ENCODE data around the gene PRDM11. TPM values are rescaled to one million over a fixed set of nuclear protein-coding genes. Genes with fewer than 3 reads are reported as not detected.

The PRDM11 gene
- total RNA-seq, 4 donors from 2014 or later = 26.4 to 57.2 (median 29.6) TPM

GRCh38 chr11:45227836-45228235 is 81.4 kb downstream of the PRDM11 start:
- Histone ChIP-seq H3K27ac (no peak overlapping the region), H3K4me1 (no peaks in the 10 kb centered on the region), H3K27me3 (no peaks in the 10 kb centered on the region), H3K36me3 (peaks cover 0 to 64% of the 10 kb centered on the region in 2 donors), H3K4me3 (no peak overlapping the region), H3K9me3 (no peaks in the 10 kb centered on the region)
- TF ChIP-seq EP300 (IDR thresholded peaks at IDR 0.05) (no peak), POLR2A (IDR thresholded peaks at IDR 0.05) (no peak), POLR2AphosphoS5 (IDR thresholded peaks at IDR 0.05) (no peak), CTCF (IDR thresholded peaks at IDR 0.05) (no peak)
- ATAC-seq = no peak
- WGBS, 2 donors (ENCODE audit: low coverage in 1 of 2) = 94 to 100% methylated on average over 3 to 7 of the region's 19 CpGs

GRCh38 chr11:45229401-45230020 is 83.1 kb downstream of the PRDM11 start:
- TF ChIP-seq POLR2A (IDR thresholded peaks at IDR 0.05) (no peak), POLR2AphosphoS5 (IDR thresholded peaks at IDR 0.05) (no peak), CTCF (IDR thresholded peaks at IDR 0.05) (no peak), EP300 (IDR thresholded peaks at IDR 0.05) (no peak)
- Histone ChIP-seq H3K27me3 (no peaks in the 10 kb centered on the region), H3K4me1 (no peaks in the 10 kb centered on the region), H3K36me3 (peaks cover 0 to 47% of the 10 kb centered on the region in 2 donors), H3K27ac (no peak overlapping the region), H3K4me3 (no peak overlapping the region), H3K9me3 (no peaks in the 10 kb centered on the region)
- 85 to 86% methylated on average over 5 of the region's 5 CpGs for WGBS, 2 donors (ENCODE audit: low coverage in 1 of 2)
- no peak for ATAC-seq

- no peaks in the 10 kb centered on the region for H3K4me1 ChIP-seq
- no peak for ATAC-seq
- peaks cover 0 to 17% of the 10 kb centered on the region in 2 donors for H3K36me3 ChIP-seq
- TF ChIP-seq CTCF (IDR thresholded peaks at IDR 0.05) (no peak), EP300 (IDR thresholded peaks at IDR 0.05) (no peak), POLR2AphosphoS5 (IDR thresholded peaks at IDR 0.05) (no peak), POLR2A (IDR thresholded peaks at IDR 0.05) (no peak)
- H3K27ac ChIP-seq = no peak overlapping the region
- no peak overlapping the region for H3K4me3 ChIP-seq
- WGBS, 2 donors (ENCODE audit: low coverage in 1 of 2) = 100% methylated on average over 1 to 2 of the region's 5 CpGs
- H3K27me3 ChIP-seq = no peaks in the 10 kb centered on the region
- H3K9me3 ChIP-seq = no peaks in the 10 kb centered on the region
These were observed 86.1 kb downstream of the PRDM11 start for GRCh38 chr11:45232341-45233080.

- Histone ChIP-seq H3K4me1 (no peaks in the 10 kb centered on the region), H3K36me3 (peaks cover 0 to 10% of the 10 kb centered on the region in 2 donors), H3K27me3 (peaks cover 1% of the 10 kb centered on the region), H3K4me3 (no peak overlapping the region), H3K9me3 (no peaks in the 10 kb centered on the region), H3K27ac (no peak overlapping the region)
- WGBS, 2 donors (ENCODE audit: low coverage in 1 of 2) = 88 to 96% methylated on average over 4 to 6 of the region's 17 CpGs
- peak in 3 of 4 experiments; percentile 61 to 84 (median 74) for TF ChIP-seq CTCF (IDR thresholded peaks at IDR 0.05)
- no peak for TF ChIP-seq POLR2A (IDR thresholded peaks at IDR 0.05)
- no peak for TF ChIP-seq EP300 (IDR thresholded peaks at IDR 0.05)
- peak; percentile 76 for ATAC-seq
These were observed 86.8 kb downstream of the PRDM11 start for GRCh38 chr11:45233121-45233803.
